Measurements from ENCODE around the gene PIP5K1B.

PIP5K1B gene

DNA sequence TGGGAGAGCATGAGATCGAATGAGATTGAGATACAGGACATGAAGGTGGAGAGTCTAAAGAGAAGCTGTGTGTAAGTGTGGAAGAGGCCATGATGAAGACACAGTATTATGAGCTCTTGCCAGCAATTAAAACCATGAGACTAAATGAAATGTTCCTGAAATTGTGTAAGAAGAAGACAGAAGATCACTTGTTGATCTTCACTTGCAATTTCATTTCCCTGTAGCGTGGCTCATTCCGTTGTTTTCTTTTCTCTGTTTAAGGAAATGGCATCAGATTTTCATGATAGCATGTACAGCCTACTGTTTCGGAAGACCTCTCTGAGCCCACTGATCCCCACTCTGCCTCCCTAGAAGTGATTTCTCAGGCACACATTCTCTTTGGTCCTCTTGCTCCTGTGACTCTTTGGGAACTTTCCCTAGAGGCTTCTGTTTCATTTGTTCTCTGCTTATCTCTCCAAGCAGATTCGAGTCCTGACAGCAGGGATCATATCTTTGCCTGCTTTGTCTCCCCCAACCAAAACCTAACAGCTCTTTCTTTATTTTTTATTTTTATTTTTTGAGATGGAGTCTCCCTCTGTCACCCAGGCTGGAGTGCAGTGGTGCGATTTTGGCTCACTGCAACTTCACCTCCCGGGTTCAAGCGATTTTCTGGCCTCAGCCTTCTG lies 16.8 kb downstream of the PIP5K1B start:
- Mint-ChIP-seq H3K27me3 (ENCODE audit: low read depth) (no peaks in the 10 kb centered on the region), H3K4me1 (no peaks in the 10 kb centered on the region), H3K27ac (no peak overlapping the region), H3K4me3 (no peak overlapping the region), H3K36me3 (ENCODE audit: low read depth) (peaks cover 3% of the 10 kb centered on the region), H3K9me3 (peaks cover 2% of the 10 kb centered on the region)
- TF ChIP-seq, protein P1, sequence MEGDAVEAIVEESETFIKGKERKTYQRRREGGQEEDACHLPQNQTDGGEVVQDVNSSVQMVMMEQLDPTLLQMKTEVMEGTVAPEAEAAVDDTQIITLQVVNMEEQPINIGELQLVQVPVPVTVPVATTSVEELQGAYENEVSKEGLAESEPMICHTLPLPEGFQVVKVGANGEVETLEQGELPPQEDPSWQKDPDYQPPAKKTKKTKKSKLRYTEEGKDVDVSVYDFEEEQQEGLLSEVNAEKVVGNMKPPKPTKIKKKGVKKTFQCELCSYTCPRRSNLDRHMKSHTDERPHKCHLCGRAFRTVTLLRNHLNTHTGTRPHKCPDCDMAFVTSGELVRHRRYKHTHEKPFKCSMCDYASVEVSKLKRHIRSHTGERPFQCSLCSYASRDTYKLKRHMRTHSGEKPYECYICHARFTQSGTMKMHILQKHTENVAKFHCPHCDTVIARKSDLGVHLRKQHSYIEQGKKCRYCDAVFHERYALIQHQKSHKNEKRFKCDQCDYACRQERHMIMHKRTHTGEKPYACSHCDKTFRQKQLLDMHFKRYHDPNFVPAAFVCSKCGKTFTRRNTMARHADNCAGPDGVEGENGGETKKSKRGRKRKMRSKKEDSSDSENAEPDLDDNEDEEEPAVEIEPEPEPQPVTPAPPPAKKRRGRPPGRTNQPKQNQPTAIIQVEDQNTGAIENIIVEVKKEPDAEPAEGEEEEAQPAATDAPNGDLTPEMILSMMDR (IDR thresholded peaks at IDR 0.05; ENCODE audit: unreplicated experiment in 3 of 3) = no peak

- Mint-ChIP-seq H3K9me3 (peaks cover 6% of the 10 kb centered on the region), H3K27ac (no peak overlapping the region), H3K36me3 (ENCODE audit: low read depth) (peaks cover 3% of the 10 kb centered on the region), H3K4me1 (no peaks in the 10 kb centered on the region), H3K27me3 (ENCODE audit: low read depth) (no peaks in the 10 kb centered on the region), H3K4me3 (no peak overlapping the region)
- TF ChIP-seq, protein P1 (IDR thresholded peaks at IDR 0.05; ENCODE audit: unreplicated experiment in 3 of 3) = no peak
Measured at GRCh38 chr9:68725070-68725469, 20.0 kb downstream of the PIP5K1B start.

DNA sequence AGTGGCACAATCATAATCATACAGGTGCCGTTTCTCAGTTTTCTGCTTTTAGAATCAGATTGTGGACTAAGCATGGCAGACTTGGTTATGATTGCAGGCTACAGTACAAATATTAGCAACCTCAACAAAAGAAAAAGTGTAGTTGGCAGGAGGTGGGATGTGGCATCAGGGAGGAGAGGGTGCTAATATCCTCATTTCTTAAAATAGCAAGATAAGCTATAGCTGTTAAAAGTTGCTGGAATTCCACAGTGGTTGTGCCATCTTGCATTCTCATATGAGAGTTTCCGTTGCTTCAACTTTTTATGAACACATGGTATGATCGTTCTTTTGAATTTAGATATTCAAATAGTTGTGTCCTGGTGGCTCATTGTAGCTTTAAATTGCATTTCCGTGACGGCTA lies 21.4 kb downstream of the PIP5K1B start:
- Mint-ChIP-seq H3K4me1 (no peaks in the 10 kb centered on the region), H3K9me3 (peaks cover 6% of the 10 kb centered on the region), H3K27ac (no peak overlapping the region), H3K36me3 (ENCODE audit: low read depth) (peaks cover 3% of the 10 kb centered on the region), H3K27me3 (ENCODE audit: low read depth) (no peaks in the 10 kb centered on the region), H3K4me3 (no peak overlapping the region)
- TF ChIP-seq, protein P1 (IDR thresholded peaks at IDR 0.05; ENCODE audit: unreplicated experiment in 3 of 3) = no peak

DNA sequence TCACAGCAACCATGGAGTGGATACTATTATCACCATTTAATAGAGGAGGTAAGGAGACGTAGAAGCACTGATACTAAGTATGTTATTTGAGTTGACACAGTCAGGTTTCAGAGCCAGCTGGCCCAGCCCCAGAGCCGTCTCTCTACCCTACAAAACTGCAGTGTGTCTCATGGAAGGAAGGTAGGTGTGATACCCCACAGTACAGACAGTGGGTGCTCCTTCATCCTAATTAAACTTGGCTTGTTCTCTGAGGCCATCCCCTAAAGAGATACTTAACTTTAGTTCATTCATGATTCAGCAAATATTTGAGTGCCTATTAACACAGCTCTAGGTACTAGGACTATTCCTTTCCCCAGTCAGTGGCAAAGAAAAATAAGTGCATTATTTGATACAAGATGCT lies 22.6 kb downstream of the PIP5K1B start:
- Mint-ChIP-seq H3K27ac (no peak overlapping the region), H3K4me3 (no peak overlapping the region), H3K36me3 (ENCODE audit: low read depth) (peaks cover 3% of the 10 kb centered on the region), H3K27me3 (ENCODE audit: low read depth) (no peaks in the 10 kb centered on the region), H3K9me3 (peaks cover 6% of the 10 kb centered on the region), H3K4me1 (no peaks in the 10 kb centered on the region)
- TF ChIP-seq, protein P1 (IDR thresholded peaks at IDR 0.05; ENCODE audit: unreplicated experiment in 3 of 3) = no peak

- H3K27ac Mint-ChIP-seq = no peak overlapping the region
- H3K4me3 Mint-ChIP-seq = no peak overlapping the region
- TF ChIP-seq, protein P1 (IDR thresholded peaks at IDR 0.05; ENCODE audit: unreplicated experiment in 3 of 3) = no peak
- H3K4me1 Mint-ChIP-seq = no peaks in the 10 kb centered on the region
- peaks cover 6% of the 10 kb centered on the region for H3K9me3 Mint-ChIP-seq
- peaks cover 3% of the 10 kb centered on the region for H3K27me3 Mint-ChIP-seq (ENCODE audit: low read depth)
- peaks cover 3% of the 10 kb centered on the region for H3K36me3 Mint-ChIP-seq (ENCODE audit: low read depth)
Measured at GRCh38 chr9:68728731-68729130, 23.7 kb downstream of the PIP5K1B start.

DNA sequence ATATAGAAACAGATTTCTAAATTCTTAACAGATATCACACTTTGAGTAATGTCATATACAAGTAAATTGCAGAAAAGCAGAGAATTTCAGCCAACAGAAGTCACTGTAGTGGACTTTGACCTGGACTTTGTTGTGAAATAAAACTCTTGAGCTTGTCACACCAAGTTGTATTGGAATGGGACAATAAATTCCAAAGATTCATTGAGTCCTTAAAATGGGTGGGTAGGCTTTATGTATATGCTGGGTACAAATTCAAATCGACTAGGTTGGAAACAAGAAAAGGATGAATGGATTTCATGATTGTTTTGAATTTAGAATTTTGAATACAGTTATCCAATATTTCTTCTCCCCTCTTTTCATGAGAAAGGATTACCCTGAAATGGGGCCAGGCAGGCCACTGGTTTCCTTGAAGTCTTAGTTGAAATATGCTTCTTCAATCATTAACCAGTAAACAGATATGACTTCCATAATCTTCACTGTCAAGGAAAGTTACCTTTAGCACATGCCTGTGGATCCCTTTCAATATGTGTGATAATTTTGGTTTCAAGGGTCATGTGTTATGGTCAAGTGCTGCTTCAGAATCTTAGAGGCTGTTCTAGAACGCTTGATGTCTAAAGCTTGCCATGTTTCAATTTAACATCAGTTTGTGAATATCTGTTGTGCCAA lies 25.7 kb downstream of the PIP5K1B start:
- H3K27me3 Mint-ChIP-seq (ENCODE audit: low read depth) = peaks cover 3% of the 10 kb centered on the region
- H3K4me1 Mint-ChIP-seq = no peaks in the 10 kb centered on the region
- TF ChIP-seq, protein P1 (IDR thresholded peaks at IDR 0.05; ENCODE audit: unreplicated experiment in 3 of 3) = no peak
- no peak overlapping the region for H3K4me3 Mint-ChIP-seq
- H3K36me3 Mint-ChIP-seq (ENCODE audit: low read depth) = no peaks in the 10 kb centered on the region
- H3K9me3 Mint-ChIP-seq = peaks cover 4% of the 10 kb centered on the region
- no peak overlapping the region for H3K27ac Mint-ChIP-seq
